H1 (cell line): ENCODE results near the gene SLC35F3. TPM values are rescaled to one million over a fixed set of nuclear protein-coding genes. Genes with fewer than 3 reads are reported as not detected.

ENCODE experiments used
- CBX8 ChIP-seq: fragments of 300-800, 300-1000 bp; sonication (generic); IDR thresholded peaks from 2 replicates; pipeline ENCODE4 v1.7.1; 2016; ENCODE audit warnings: low read depth, low read length, borderline replicate concordance
- SIRT6 ChIP-seq: IDR thresholded peaks from one replicate; pipeline ENCODE4 v1.7.1; 2012; ENCODE audit warnings: low read length, inconsistent platforms
- TAF1 ChIP-seq: IDR thresholded peaks from 2 replicates; pipeline ENCODE4 v1.6.1; 2011; ENCODE audit warnings: mild to moderate bottlenecking, low read depth, low read length
- polyA plus RNA-seq, 7 experiments: library from polyadenylated mRNA; depleted of rRNA in 3 of 7; stranded (reverse) in 5 of 7; unstranded in 2 of 7; fragments of >200 nt in 5 of 7; fragments of 200-250 nt in 2 of 7; gene quantifications; 1 replicate in 5 of 7; 2 replicates in 1 of 7; 4 replicates in 1 of 7; pipeline versions ENCODE4 v1.2.1 to v1.2.3, GENCODE V29; 2011 to 2013; ENCODE audit warnings: missing spikeins in 2 of 7, mixed read lengths in 2 of 7
- total RNA-seq: library from RNA; stranded (reverse); fragmentation: NEBNext Ultra II Directional; extraction: Animal tissue kit (Norgen Biotek cat#: 25700); gene quantifications from 2 replicates; pipeline ENCODE4 v1.2.1, GENCODE V29; 2021
- TF ChIP-seq, protein P1 (sequence below): fragments of 300-600 bp; sonication (generic); IDR thresholded peaks from 2 replicates; pipeline ENCODE4 v1.7.1; 2012; ENCODE audit warnings: low read length, moderate library complexity, mild to moderate bottlenecking, inconsistent platforms; ENCODE audit not compliant: insufficient replicate concordance

The SLC35F3 gene
- total and polyA plus RNA-seq, 2 of the 8 experiments (the other 6 are each of a cell fraction or from before 2014, with no cell fraction given): 0.78 to 1.2 TPM

DNA sequence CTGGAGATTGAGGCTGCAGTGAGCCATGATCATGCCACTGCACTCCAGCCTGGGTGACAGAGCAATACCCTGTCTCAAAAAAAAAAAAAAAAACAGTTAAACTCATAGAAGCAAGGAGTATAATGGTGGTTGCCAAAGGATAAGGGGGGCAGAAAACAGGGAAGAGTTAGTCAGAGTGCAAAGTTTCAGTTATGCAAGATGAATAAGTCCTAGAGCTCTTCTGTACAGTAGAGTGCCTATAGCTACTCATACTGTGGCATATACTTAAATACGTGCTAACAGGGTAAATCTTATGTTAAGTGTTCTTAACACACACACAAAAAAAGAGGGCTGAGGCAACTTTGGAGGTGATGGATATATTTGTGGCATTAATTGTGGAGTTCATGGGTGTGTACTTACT, 393.2 kb downstream of the SLC35F3 start (continued):
- TF ChIP-seq, protein P1, sequence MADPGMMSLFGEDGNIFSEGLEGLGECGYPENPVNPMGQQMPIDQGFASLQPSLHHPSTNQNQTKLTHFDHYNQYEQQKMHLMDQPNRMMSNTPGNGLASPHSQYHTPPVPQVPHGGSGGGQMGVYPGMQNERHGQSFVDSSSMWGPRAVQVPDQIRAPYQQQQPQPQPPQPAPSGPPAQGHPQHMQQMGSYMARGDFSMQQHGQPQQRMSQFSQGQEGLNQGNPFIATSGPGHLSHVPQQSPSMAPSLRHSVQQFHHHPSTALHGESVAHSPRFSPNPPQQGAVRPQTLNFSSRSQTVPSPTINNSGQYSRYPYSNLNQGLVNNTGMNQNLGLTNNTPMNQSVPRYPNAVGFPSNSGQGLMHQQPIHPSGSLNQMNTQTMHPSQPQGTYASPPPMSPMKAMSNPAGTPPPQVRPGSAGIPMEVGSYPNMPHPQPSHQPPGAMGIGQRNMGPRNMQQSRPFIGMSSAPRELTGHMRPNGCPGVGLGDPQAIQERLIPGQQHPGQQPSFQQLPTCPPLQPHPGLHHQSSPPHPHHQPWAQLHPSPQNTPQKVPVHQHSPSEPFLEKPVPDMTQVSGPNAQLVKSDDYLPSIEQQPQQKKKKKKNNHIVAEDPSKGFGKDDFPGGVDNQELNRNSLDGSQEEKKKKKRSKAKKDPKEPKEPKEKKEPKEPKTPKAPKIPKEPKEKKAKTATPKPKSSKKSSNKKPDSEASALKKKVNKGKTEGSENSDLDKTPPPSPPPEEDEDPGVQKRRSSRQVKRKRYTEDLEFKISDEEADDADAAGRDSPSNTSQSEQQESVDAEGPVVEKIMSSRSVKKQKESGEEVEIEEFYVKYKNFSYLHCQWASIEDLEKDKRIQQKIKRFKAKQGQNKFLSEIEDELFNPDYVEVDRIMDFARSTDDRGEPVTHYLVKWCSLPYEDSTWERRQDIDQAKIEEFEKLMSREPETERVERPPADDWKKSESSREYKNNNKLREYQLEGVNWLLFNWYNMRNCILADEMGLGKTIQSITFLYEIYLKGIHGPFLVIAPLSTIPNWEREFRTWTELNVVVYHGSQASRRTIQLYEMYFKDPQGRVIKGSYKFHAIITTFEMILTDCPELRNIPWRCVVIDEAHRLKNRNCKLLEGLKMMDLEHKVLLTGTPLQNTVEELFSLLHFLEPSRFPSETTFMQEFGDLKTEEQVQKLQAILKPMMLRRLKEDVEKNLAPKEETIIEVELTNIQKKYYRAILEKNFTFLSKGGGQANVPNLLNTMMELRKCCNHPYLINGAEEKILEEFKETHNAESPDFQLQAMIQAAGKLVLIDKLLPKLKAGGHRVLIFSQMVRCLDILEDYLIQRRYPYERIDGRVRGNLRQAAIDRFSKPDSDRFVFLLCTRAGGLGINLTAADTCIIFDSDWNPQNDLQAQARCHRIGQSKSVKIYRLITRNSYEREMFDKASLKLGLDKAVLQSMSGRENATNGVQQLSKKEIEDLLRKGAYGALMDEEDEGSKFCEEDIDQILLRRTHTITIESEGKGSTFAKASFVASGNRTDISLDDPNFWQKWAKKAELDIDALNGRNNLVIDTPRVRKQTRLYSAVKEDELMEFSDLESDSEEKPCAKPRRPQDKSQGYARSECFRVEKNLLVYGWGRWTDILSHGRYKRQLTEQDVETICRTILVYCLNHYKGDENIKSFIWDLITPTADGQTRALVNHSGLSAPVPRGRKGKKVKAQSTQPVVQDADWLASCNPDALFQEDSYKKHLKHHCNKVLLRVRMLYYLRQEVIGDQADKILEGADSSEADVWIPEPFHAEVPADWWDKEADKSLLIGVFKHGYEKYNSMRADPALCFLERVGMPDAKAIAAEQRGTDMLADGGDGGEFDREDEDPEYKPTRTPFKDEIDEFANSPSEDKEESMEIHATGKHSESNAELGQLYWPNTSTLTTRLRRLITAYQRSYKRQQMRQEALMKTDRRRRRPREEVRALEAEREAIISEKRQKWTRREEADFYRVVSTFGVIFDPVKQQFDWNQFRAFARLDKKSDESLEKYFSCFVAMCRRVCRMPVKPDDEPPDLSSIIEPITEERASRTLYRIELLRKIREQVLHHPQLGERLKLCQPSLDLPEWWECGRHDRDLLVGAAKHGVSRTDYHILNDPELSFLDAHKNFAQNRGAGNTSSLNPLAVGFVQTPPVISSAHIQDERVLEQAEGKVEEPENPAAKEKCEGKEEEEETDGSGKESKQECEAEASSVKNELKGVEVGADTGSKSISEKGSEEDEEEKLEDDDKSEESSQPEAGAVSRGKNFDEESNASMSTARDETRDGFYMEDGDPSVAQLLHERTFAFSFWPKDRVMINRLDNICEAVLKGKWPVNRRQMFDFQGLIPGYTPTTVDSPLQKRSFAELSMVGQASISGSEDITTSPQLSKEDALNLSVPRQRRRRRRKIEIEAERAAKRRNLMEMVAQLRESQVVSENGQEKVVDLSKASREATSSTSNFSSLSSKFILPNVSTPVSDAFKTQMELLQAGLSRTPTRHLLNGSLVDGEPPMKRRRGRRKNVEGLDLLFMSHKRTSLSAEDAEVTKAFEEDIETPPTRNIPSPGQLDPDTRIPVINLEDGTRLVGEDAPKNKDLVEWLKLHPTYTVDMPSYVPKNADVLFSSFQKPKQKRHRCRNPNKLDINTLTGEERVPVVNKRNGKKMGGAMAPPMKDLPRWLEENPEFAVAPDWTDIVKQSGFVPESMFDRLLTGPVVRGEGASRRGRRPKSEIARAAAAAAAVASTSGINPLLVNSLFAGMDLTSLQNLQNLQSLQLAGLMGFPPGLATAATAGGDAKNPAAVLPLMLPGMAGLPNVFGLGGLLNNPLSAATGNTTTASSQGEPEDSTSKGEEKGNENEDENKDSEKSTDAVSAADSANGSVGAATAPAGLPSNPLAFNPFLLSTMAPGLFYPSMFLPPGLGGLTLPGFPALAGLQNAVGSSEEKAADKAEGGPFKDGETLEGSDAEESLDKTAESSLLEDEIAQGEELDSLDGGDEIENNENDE: no peak
- TF ChIP-seq CBX8: no peak
- no peak for TF ChIP-seq SIRT6
- TF ChIP-seq TAF1: no peak
- TF ChIP-seq, all 59 proteins: peak for 0
